Stomach (tissue), 4 donors: ENCODE results near the gene FAAP20.

Experiments used
- CTCF ChIP-seq, 7 experiments: fragments of 450-650 bp in 4 of 7; fragments of 200-600 bp in 3 of 7; sonication (generic) in 3 of 7; IDR thresholded peaks; one replicate each; pipeline ENCODE4 v1.5.1; 2016 to 2019; ENCODE audit warnings: antibody characterized with exemption in 7 of 7, control low read depth in 2 of 7, mild to moderate bottlenecking in 1 of 7
- EP300 ChIP-seq: sonication (generic); formaldehyde crosslinking; IDR thresholded peaks from one replicate; pipeline ENCODE4 v1.6.1; 2017; ENCODE audit warnings: antibody characterized with exemption
- POLR2A ChIP-seq, 4 donors: fragments of 450-650 bp; IDR thresholded peaks; one replicate each; pipeline ENCODE4 v1.6.1; 2016; ENCODE audit warnings: antibody characterized with exemption in 4 of 4, control low read depth in 2 of 4, mild to moderate bottlenecking in 1 of 4, moderate library complexity in 1 of 4
- POLR2AphosphoS5 ChIP-seq, 3 donors: sonication (generic); formaldehyde crosslinking; IDR thresholded peaks; one replicate each; pipeline ENCODE4 v1.6.1; 2016; ENCODE audit warnings: antibody characterized with exemption in 3 of 3

- TF ChIP-seq CTCF (IDR thresholded peaks at IDR 0.05) = no peak
- TF ChIP-seq EP300 = no peak
- TF ChIP-seq POLR2AphosphoS5 (IDR thresholded peaks at IDR 0.05) = no peak
- no peak for TF ChIP-seq POLR2A (IDR thresholded peaks at IDR 0.05)
Observed at GRCh38 chr1:2154022-2154421, 40.5 kb downstream of the FAAP20 start.
